ENCODE data around the gene RASGRP3. TPM values are rescaled to one million over a fixed set of nuclear protein-coding genes. Genes with fewer than 3 reads are reported as not detected.

Gene RASGRP3
- total RNA-seq, 1 donor from 2014 or later, result 4.1 TPM

DNA sequence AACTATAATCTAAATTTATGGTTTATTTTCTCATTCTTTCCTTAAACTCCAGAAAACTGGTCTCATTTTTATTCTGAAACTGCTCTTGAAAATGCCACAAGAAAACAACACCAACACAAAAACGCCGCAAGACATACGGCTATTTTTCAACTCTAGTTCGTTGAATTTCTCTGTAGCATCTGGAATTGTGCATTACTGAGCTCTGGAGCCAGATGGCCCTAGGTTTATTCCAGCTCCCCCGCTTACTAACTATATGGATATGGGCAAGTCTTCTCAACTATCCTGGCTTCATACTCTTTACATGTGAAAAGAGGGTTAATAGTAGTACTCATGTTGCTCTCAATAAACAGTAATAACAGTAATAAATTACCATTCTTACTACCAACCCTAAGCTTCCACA is 102.8 kb downstream of the RASGRP3 start:
- no peak for DNase-seq (ENCODE audit: low spot score)

DNA sequence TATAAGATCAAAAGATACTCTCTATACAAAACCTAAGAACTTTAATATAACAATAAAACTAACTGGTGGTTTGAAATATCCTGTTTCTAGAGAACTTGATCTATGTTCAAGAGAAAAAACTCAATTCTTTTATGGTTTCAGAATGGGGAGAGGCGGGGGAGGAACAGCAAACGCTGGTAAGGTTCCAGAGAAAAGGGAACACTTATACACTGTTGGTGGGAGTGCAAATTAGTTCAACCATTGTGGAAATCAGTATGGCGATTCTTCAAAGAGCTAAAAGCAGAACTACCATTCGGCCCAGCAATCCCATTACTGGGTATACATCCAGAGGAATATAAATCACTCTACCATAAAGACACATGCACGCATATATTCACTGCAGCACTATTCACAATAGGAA is 105.4 kb downstream of the RASGRP3 start:
- DNase-seq (ENCODE audit: low spot score), result no peak

DNA sequence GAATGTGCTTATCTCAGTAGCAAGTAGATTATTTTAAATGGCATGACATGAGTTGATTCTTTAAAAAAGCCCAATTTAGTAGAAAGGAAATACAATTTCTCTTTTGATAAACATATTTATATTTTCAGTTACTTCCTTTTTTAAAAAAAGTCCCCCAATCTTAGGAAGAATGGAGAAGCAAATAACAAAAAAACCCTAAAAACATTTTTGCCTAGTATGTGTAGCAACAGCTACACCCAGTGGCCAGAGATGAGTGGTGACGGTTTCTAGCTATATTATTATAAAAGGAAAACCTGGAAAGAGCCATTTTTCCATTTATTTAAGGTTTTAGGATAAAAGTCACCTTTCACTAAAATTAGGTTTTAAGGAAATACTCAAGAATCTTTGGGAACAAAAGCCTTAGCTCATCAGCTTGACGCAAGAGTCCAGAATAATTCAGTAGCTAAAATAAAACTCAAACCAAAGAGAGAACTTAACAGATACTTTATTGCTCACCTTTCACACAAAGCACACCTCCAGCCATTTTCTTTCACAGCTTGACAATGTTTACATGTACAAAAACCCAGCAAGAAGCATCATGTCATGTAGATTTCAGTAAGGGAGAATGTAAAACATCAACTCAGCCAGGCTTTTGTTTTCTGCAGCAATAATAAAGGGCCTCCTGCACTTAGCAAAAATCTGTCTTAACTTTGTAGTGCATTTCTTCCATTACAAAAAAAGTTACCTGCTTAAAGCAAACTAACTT is 106.9 kb downstream of the RASGRP3 start:
- peak; percentile 54 for DNase-seq (ENCODE audit: low spot score)

DNA sequence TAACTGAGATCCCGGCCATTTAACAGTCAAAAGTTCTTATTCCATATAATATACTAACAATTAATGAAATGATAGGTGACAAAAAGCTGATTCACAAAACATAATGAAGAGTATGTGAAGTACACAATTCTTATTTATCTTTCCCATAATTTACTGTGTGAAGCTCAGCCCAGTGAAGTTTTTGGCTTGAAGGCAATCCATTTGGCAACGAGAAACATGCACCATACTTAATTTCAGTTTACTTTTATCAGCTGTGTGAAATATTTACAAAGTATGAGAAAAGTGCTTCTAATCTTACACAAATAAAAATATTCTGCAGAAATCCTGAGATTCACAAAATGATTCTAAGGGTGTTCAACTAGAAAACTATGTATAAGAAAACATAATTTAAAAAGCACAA is 110.3 kb downstream of the RASGRP3 start:
- no peak for DNase-seq (ENCODE audit: low spot score)

DNA sequence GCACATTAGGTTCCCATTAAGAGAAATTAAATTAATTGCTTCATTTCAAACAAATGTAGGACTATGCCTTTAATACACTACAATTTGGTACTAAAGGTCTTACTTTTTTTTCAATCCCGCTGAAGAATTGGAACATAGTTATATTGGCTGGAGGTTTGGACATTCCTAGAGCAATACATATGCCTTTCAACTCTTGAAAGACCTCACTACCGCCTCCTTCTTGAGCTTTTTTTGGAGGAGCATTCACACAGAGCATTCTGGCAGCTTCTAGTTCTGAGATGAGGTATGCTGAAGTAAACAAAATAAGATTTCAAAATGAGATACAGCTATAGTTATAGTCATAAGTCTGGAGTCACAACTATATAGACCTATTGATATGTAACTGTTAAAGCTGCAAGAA is 111.8 kb downstream of the RASGRP3 start:
- DNase-seq (ENCODE audit: low spot score), result no peak

DNA sequence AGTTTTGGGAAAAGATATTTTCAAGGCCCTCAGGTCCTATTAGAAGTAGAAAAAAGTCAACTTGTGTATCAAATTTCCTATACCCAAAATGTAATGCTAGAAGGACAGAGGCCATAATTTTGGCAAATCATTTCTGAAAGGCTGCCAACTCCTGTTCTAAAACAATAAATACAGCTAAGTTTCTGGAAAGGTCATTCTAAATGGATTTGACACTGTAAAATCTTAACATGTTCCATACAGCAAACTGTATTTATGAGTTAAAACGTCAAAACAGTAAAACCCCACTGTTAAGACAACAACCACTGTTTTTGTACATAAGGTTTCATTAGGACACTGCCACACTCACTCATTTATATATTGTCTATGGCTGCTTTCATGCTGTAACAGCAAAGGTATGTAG is 113.0 kb downstream of the RASGRP3 start:
- DNase-seq (ENCODE audit: low spot score), result no peak

DNA sequence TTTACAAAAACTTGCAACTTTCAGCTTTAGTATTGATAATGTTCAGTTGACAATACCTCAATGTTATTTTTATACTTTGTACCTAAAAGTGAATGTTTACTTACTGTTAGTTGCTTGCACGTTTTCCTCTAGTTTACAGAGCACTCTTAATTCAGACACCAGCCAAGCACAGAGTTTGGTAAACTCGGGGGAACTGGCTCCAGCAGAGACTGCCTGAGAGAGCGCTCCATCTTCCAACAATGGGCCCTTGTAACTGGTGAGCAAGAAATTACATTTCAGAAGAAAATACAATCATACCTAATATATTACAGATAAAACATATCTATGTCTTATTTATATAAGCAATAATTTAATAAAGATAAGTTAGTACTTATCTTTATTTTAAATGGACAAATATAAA is 118.9 kb downstream of the RASGRP3 start:
- DNase-seq (ENCODE audit: low spot score), result no peak

DNA sequence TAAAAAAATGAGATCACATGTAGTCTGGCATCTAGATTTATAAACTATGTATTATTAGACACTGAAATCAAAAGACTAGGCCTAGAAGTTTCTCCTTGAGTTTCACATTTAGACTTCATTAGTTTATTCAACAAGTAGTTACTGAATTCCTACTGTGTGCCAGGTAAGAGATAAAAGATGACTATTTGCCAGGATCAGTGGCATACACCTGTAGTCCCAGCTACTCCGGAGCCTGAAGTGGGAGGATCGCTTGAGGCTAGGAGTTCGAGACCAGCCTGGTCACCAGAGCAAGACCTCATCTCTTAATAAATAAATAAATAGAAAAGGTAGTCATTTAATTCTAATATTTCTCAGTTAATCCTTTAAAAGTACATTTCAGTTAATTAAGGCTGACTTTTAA is 120.6 kb downstream of the RASGRP3 start:
- DNase-seq (ENCODE audit: low spot score), result no peak

DNA sequence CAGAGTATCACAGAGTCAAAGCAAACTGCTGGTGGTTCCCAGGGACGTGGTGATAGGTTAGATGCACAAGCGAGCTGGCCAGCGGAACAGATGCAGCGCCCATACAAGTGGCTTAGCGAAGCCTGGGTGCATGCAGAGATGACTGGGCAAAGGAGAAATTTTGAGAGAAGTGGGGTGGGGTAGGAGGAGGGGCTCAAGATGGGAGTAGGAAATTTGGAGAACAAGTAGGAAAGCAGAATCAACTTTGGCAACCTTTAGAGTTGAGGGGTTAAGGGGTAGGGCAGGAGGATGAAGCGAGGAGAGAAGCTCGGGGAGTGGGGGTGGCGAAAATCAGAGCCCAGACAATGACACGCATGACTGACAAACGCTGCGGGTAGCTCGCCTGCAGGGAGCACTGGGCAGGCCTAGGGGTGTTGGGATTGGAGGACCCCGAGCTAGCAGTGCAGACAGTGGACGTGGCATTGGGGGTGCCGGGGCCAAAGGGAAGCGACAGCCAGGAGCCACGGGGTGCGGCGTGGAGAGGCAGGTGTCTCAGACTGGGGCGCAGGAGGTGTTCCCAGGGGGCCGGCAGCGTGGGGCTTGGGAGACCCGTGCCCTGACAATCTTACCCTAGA is 122.2 kb downstream of the RASGRP3 start:
- peak; percentile 57 for DNase-seq (ENCODE audit: low spot score)

DNA sequence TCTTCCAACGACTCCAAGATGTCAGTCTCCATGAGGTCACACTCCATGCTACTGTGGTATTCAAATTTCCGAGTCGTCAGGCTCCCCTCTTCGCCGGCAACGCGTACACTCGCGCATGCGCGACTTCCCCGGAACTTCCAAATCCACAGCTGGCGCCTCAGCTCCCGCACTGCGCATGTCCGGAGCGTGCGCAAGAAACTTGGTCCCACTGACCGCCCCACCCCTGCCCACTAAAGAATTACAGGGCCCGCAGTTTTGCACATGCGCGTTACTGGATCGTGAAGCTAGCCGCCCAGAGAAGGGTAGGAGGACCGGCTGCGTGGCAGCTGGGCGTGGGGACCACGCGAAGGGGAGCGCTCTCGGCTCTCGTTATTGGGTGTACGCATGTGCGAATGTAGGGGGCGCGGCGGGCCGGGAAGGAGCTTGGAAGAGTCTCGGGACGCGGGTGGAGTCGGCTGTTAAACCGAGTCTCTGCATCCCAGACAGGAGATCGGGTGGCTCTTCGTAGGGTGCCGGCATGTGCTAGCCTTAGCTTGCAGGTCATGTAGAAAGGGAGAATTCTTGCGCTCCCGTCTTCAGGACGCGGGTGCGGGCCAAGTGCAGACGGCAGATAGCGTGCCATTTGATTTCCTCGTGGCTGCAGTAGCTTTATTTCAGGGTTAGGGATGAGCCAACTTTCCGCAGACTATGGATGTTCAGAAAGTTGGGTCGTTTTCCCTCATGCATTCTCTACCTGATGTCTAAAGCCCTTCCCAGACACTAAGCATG is 122.9 kb downstream of the RASGRP3 start, which contains the start of gene FAM98A:
FAM98A (minus strand) TSS at position 125 of the 768 bp plus-strand sequence; CDS start at position 47, 78 bp downstream.
- peak; percentile 100 for DNase-seq (ENCODE audit: low spot score)

DNA sequence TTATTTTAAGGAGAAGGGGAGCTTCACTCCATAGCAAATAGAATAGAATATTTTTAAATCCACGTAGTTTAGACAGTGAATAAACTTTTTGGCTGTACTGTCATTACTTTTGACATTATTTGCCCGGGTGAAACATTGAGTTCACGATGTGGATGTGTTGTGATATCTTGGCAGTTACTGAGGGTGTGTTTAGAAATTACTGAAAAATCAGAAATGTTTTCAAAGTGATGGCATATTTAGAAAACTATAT is 123.4 kb downstream of the RASGRP3 start:
- no peak for DNase-seq (ENCODE audit: low spot score)

DNA sequence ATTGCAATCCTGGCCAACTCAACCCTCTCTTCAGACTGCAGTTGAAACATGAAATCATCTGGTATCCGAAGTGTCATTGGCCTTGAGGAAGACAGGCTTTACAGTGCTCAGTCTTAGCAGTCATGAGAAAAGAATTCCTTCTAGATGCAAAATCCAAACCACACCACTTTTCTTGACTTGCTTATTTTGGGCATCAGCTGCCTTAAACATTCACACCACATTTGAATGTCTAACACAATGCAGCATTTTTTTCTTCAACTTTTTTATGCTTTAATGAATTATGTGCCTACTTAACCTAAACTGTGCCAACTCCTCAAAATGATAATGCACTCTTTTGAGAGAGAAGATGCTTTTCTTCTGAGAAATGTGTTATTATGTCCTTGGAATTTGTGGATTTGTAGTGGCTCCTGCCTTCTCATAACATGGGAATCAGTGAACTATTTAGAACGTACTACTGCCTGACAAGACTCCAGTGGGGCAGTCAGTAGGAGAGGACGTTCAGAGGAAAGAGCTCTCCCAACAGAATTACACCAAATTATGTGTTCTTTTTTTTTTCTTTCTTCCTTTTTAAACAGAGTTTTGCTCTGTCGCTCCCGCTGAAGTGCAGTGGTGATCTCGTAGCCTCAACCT is 125.9 kb downstream of the RASGRP3 start:
- no peak for DNase-seq (ENCODE audit: low spot score)

DNA sequence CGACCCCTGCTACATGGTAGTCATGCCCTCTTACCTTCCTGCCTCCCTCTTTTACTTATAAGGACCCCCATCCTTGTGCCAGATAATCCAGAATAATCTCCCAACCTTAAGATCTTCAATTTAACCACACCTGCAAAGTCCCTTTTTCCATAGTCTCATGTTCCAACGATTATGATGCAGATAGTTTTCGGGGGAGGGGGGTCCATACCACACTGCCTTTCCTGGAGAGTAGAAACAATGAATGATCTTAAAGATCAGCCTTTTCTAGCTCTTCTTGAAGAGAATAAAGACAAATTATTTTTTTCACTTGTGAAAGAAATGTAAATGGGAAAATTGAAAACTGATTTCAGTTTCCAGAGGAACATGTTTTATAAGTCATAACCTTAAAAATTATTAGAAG is 127.0 kb downstream of the RASGRP3 start:
- DNase-seq (ENCODE audit: low spot score), result no peak

DNA sequence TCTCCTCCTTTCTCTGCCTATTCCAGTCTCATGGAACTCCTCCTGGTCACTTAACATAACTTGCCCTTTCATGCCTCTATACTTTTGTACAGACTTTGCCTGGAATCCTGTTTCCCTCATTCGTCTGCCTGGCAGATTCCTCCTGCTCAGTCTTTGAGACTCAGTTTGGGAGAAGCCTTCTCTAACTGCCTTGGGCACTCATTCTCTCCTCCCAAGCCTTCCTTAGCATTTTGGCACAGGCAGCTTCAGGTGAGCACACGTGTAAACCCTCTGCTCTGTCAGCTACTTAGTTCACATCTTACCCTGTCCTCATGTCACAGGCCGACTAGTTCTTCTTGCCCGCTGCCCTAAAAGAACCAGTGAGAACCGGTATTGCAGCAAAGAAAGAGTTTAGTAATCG is 128.6 kb downstream of the RASGRP3 start:
- DNase-seq (ENCODE audit: low spot score), result no peak

DNA sequence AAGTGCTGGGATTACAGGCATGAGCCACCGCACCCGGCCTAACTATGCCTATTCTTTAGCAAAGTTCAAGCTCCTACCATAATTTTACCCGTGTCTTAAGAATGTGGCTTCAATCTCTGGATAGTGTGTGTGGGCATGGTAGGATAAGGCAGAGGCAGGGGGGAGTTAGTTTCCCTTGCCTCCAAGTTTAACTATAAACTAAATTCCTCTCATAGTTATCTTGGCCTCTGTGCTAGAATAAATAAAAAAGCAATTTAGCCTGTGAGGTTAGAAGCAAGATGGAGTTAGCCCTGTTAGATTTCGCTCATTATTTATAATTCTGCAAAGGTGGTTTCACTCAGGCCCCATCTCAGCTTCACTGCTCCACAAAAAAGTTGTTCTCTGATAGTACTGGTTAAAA is 129.7 kb downstream of the RASGRP3 start:
- no peak for DNase-seq (ENCODE audit: low spot score)

DNA sequence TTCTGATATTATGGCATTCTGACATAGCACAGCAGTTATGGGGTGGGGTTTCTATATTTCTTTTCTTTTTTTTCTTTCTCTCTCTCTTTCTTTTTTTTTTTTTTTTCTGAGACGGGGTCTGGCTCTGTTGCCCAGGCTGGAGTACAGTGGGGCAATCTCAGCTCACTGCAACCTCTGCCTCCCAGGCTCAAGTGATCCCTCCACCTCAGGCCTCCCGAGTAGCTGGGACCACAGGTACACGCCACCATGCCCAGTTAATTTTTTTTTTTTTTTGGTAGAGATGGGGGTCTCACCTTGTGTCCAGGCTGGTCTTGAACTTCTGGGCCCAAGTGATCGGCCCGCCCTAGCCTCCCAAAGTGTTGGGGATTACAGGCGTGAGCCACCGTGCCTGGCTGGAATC is 130.2 kb downstream of the RASGRP3 start:
- DNase-seq (ENCODE audit: low spot score), result no peak

DNA sequence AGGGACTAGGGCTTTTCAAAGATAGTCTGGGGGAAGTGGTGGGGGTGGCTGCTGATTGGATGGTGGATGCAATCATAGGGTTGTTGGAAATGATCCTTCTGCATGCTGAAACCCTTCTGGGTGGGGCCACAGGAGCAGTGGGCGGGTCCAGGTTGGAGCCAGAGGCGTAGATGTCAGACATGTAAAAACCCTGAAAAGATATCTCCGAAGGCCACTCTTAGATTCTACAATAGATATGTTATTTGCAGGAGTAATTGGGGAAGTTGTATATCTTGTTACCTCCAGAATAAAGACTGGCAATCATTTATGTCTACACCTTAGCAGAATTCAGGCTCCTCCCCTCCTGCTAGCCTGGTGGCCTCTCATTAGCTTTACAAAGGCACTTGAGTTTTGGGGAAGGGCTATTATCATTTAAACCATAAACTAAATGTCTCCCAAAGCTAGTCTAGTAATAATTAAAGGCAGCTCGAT is 130.8 kb downstream of the RASGRP3 start:
- no peak for DNase-seq (ENCODE audit: low spot score)

DNA sequence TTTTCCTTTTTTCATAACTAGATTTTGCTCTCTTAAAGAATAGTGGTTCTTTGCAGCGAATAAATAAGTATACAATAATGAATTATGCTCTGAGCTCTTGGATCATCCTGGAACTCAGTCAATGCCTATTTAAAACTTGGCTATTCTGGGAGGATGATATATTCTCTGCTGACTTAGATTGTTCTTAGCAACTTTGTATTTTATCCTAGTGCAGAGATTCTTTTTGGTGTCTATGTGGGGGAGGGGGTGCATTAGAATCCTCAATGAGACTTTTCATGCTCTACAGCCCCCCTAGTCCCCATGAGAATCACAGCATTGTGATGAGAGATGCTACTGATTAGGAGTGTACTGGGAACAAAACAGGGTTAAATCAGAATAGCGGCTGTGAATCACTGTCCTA is 131.5 kb downstream of the RASGRP3 start:
- no peak for DNase-seq (ENCODE audit: low spot score)

DNA sequence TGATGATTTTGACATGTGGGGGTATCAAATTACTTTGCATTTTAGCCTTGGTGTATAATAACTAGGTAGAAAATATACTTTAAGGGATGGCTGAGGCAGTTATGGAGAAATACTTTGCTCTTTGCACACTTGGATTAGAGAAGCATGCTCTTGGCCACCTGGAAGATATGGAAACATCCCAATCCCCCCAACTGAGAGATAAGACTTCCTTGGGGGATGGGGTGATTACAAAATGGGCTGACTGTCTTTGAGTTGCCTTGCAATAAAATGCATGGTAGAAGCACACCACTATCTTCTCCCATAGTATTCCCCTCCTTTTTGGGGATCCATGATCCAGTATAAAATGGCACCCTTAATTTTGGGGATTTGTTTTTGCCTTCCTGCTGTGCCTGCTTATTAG is 137.7 kb downstream of the RASGRP3 start:
- no peak for DNase-seq (ENCODE audit: low spot score)
